HG03565 (cell line): Measurements from ENCODE around the gene SLC16A8.

ENCODE experiments used
- ATAC-seq: cut with Tn5 transposase; IDR thresholded peaks from one replicate; pipeline ENCODE4 v1.9.1; 2021; ENCODE audit warnings: mild to moderate bottlenecking, moderate library complexity; ENCODE audit not compliant: unreplicated experiment

Gene SLC16A8

DNA sequence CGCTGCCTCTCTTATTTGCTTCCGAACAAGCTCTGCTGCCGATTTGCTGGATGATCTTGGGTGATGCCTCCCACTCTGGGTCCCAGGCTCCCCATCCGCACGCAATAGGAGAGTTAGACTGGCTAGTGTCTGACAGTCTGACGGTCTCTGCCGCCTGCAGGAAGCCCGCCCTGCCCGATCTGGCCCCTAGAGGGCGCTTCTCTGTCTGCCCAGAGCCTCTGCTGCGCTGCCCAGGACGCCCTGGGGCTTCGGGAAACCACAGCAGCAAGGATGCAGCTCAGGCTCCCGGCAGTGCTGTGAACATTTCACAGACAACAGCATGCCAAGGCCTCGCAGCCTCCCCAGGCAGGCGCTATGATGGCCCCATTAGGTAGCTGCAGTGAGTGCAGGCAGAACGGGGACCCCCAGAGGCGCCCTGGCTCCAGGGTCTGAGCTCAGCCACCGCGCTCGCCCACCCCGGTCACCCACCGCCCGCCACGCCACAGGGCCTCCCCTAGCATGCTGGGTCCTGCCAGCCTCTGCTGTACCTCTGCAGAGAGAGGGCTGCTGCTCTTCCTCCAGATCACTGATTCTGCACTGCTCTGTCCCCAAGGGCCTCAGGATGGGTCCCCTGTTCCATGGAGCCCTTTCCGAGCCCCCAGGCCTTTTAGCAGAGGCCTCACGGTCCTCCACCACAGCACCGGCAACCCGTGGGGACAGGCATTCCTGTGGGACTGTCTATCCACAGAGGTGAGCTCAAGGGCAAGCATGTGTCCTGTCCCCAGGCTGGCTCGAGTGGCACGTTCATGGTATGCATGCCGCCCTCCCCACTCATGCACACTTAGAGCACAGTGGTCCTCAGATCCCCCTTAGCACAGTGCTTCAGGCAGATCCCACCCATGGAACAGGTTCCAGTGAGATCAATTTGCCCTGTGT, 30.8 kb upstream of the SLC16A8 start:
- no peak for ATAC-seq

GRCh38 chr22:38112381-38112780, 28.4 kb upstream of the SLC16A8 start:
- no peak for ATAC-seq

DNA sequence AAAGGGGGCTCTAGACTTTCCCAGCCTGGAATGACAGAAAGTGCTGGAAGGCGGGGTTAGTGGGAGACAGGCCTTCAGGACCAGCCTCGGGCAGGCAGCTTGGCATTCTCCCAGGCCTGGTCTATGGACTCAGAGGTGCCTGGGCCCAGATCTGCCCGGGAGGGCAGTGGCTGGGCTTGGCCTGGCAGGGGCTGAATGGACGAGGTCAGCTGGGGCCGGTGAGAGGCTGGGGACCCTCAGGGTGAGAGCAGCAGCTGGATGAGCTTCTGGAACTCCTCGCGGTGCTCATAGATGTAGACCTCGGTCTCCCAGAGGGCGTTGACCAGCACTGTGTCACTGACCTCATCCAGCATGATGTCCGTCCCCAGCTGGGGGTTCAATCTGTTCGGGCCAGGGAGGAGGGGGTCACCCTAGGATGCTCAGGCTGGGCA, 28.0 kb upstream of the SLC16A8 start:
- no peak for ATAC-seq

DNA sequence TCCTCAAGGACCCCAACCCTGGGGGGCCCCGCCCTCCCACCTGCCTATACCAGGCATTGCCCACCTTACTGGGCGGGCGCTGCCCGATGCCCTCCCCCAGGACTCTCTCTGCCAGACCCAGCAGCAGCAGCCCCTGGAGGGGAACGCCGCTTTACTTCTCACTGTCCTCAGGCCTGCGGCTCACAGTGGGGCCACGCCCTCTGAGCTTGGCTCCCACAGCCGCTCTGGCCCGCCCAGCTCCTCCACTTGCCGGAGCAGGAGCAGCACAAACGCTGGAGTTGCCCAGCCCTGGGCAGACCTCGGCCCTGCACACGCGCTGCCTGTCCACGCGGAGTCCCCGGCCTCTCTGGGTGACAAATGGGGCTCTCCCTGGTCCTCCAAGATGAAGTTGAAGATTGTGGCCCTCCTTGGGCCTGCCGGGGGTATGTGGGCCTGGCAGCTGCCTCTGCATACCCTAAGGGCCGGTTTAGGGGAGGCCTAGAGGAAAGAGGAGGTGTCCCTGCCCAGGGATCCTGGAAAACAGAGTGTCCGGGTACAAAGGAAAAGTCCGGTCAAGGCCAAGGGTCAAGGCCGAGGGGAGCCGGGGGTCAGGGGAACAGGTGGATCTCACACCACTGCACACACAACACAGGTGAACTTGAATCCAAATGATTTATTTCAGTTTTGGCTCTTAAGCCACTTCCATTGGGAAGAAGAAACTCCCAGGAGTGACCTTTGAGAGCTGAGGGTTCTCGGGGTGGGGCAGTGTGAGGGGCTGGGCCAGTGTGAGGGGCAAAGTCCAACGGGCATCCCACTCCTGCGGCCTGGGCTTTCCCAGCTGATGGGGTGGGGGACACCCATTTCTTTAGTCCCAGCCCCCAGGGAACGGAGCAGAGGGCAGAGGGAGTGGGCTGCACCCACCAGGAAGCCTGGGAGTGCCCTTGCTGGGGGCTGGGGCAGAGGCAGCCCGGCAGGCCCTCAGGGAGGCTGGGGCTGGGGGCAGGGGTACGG, 27.2 kb upstream of the SLC16A8 start:
- no peak for ATAC-seq

- no peak for ATAC-seq
These were observed 26.3 kb upstream of the SLC16A8 start, which contains the start of gene BAIAP2L2 for GRCh38 chr22:38110008-38110862. Gene BAIAP2L2 (minus strand): TSS chr22:38110684. CDS start chr22:38110525, 159 bp downstream.

- no peak for ATAC-seq
These were observed 25.5 kb upstream of the SLC16A8 start for GRCh38 chr22:38109371-38110001.

GRCh38 chr22:38108561-38109319, 24.8 kb upstream of the SLC16A8 start:
- no peak for ATAC-seq

DNA sequence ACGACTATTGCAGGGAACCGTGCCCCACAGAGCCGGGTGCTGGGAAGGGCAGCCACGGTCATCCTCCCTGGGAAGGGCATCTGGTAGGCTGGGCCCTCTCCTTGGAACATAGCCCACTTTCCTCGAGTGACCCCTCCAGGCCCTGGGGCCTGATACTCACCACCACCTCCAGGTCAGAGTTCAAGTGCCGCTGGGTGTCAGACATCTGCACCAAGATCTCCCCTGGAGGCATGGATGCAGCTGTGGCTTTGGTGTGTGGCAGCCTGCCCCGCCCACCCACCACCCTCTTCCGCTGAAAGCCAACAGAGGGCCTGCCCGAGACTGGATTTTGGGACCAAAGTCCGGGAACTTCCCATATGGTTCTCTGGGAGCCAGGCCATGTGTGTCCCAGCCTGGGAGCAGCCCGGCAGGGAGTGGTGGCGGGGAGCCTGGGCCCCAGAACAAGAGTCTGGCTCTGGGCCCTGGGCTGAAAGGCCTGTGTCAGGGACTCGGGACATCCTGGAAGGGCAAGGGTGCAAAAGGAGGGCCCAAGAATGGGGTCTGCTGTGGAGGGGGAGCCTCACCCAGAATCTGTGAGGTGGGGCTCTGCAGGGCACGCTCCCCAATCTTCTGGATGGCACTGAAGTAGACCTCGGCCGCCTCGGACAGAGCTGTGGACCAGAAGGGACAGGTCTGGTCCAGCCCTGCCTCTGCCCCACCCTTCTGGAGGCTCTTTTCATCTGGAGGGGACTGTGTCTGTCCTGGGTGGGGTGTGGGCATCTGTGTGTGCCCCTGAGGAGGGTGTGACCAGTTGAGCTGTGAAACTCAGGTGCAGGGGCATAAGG, 23.9 kb upstream of the SLC16A8 start:
- ATAC-seq = no peak

DNA sequence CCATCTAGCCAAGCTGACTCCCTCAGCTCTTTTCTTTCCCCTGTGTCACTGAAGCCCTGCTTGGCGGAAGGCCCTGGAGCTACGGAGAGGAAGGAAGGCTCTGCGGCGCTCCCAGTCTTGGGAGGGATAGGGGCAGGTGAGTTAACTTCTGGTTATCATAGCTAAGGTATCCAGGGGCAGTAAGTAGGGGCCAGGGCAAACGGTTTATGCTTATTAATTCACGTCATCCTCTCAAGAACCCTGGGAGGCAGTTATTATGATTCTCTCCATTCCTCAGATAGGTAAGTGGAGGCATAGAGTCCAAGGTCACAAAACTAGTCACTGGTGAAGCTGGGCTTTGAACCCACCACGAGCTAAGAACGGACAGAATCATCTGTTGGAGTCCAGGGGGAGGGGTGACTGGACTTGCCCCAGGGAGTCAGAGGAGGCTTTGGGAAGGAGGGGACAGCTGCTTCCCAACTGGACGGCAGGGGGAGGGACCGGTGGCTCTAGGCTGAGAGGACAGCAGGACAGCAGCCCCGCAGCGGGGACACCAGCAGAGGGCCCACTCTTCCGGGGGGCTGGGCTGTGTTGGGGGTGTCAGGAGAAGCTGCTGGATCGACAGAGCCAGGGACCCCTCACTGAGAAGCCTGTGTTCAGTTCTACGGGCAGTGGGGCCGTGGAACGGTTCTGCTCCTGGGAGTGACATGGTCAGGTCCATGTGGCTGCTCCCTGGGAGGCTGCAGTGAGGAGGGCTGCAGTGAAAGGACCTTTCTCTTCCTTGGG, 23.0 kb upstream of the SLC16A8 start:
- no peak for ATAC-seq

GRCh38 chr22:38104084-38104483, 20.1 kb upstream of the SLC16A8 start:
- ATAC-seq = no peak

DNA sequence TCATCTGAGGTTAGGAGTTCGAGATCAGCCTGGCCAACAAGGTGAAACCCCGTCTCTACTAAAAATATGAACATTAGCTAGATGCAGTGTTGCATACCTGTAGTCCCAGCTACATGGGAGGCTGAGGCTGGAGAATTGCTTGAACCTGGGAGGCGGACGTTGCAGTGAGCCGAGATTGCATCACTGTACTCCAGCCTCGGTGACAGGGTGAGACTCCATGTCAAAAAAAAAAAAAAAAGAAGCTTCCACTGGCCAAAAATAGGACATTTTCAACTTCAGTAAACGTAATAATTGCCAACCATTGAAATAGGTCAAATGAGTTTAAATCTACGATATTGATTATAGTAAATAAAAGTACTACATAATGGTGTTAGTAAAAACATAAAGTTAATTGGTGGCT, 19.7 kb upstream of the SLC16A8 start:
- no peak for ATAC-seq

DNA sequence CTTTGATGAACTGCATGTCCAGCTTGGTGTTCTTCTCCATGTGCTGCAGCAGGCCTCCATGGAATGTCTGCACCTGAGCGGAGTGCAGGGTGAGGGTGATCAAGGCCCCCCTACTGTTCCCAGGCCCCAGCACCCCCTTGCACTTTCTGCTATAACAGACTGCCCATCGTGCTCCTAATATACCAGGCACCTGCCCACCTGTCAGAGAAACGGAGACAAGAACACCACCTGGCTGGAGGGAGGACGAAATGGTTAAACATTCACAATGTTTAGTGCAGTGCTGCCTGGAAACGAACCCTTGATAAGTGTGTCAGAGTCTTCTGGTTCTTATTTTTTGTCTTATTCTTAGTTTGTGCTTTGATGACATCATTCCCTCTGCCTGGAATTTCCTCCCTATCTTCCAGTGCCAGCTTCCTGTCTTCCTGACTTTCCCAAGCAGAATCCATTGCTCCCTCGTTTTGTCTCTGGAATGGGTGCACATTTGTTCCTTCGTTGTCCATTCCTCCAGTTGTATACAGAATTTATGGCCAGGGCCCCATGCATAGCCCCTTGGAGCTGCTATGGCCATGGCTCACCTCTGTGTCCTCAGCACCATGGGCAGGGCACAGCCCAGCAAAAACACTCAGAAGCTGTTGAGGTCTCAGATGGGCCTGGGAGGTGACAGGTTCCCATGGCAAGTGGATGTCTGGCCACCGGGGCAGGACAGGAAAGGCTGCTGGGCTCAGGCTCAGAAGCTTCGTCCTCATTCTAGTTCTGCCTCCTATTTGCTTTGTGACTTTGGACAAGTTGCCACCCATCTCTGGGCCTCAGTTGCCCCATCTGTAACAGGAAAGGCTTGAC, 14.6 kb upstream of the SLC16A8 start:
- ATAC-seq = no peak

DNA sequence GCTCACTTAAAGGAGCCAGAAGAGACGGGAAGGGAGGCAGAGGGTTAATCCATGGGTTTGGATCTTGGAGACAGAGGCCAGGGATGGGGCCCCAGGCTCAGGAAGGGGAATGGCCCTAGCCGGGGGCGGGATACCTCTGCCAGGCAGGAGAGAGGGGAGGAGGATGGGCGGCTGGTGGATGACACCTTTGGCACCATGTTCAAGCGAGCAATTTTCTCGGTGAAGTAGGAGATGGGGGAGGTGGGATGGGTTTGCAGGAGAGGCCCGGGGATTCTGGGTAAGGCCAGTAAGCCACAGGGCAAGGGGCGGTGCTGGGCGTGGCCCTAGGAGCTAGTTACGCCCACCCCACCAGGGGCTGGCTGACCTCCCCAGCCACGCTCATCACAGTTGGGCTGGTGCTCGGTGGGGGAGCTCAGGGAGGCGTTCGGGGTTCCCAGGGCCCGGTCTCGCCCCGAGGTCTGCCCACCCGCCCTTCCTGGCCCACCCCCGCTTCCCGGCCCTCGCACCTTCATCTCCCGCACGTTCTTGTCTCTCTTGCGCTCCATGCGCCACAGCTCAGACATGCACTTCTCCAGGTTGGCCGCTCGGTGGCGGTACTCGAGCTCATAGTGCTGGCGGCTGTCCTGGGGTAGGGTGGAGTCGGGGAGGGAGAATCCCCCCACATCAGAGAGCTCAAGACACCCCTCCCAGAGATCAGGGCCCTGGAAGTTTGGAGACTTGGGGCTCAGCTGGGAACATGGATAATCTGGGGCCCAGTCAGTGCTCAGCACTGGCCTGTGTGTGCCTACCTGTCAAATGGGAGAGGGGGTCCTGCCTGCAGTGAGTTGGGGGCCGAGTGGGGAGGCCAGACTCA, 13.8 kb upstream of the SLC16A8 start:
- ATAC-seq = no peak

- ATAC-seq = no peak
These were observed 13.1 kb upstream of the SLC16A8 start for GRCh38 chr22:38097058-38097457.

- no peak for ATAC-seq
These were observed 5.5 kb upstream of the SLC16A8 start for GRCh38 chr22:38089474-38089851.
